Muscle of back (tissue), 11 donors: ENCODE data around the gene SHC3. TPM values are rescaled to one million over a fixed set of nuclear protein-coding genes. Genes with fewer than 3 reads are reported as not detected.
A peak's percentile ranks its signal among the peaks of the same experiment; 100 is the strongest.

Experiments used
- DNase-seq, 3 donors: peaks; one replicate each; pipeline versions ENCODE4 v3.0.0 to v3.0.0-alpha.2; 2013
- polyA plus RNA-seq, 10 donors: library from polyadenylated mRNA; unstranded; fragments of 120-200 nt; gene quantifications; one replicate each; pipeline ENCODE4 v1.2.1, GENCODE V29; 2013; ENCODE audit not compliant: insufficient read length in 10 of 10

The SHC3 gene
- polyA plus RNA-seq, 10 donors: 0.48 to 1.1 (median 0.77) TPM

DNA sequence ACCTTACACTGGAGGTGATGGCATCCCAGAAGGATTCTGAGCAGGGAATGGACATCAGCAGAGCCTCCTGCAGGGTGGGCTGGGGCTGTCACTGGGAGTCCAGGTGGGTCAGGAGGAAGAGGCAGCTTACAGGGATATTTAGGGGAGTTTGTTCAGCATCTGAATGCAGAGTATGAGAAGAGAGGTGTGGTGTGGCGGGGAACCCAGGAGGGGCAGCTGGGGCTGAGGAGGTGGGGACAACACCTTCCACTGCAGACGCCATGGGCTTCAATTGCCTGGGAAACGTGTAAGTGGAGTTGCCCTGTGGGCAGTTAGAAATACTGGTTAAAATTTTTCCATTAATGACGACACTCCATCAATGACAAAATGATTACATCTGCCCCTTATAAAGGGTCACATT, 153.9 kb downstream of the SHC3 start:
- DNase-seq: no peak

GRCh38 chr9:89023740-89024139, 154.9 kb downstream of the SHC3 start:
- no peak for DNase-seq

DNA sequence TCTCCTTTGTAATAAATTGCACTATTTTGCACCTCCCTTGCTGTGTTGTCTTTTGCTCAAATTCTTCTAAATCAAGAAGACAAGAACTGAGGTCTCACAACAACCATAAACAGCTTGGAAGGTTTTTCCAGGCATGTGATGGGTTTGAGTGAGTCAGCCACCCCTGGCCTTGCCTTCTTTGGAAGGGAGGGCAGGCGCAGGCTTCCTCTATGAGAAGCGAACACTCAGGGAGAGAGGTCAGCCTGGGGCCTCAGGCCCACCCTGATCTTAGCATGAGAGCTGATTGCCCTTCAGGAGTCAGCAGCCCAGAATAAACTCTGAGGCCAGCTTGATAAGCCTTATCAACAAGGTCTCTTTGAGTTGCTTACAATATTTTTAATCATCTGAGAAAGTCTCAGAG, 155.7 kb downstream of the SHC3 start:
- DNase-seq: no peak

- no peak for DNase-seq
Measured at GRCh38 chr9:89022001-89022759, 156.4 kb downstream of the SHC3 start.

DNA sequence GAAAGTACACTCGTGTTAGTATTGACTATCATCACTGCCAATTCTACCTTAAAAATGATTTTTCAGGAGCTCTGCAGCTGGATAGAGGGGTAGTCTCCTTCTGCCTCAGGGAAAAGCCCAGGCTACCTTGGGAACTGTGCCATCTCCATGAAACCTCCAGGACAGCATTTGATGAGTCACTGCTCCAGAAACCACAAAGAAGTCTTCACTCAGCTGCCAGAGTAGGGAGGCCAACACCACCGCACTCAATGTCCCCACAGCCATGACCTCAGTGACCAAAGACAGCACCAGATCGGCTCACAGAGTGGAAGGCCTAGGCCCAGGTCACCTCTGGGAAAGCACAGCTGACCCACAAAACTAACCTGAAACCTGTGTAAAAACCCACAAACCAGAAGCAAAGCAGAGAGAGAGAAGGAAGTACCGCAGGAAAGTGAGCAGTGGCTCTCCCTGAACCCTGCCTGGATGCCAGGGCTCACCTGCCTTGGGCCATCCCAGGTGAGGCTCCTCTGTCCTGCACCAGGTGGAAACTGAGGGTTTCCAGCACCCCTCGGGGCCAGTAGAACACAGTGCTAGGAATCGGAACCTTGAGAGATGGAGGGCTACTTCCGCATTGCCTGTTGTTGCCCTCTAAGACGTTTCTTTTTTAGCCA, 157.3 kb downstream of the SHC3 start:
- peak in 1 of 3 donors; percentile 62 for DNase-seq

DNA sequence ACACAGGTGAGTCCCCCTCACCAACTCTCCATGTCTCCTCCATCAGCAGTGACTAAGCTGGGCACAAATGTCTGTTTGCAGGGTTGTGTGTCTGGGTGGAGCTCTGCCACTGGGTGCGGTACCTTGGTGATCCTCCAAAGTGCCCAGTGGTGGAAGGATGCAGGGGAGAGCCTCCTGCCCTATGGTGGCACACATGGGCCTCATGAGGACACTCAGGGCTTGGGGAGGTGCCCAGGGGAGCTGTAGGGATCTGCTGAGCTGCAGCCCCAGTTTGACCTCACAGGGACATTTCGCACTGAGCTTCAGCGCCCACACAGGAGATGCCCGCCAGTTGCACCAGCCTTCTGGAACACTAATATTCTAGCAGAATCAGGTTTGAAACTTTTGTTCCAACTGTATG, 157.9 kb downstream of the SHC3 start:
- DNase-seq: no peak

- no peak for DNase-seq
Measured at GRCh38 chr9:89015336-89015735, 163.3 kb downstream of the SHC3 start.

DNA sequence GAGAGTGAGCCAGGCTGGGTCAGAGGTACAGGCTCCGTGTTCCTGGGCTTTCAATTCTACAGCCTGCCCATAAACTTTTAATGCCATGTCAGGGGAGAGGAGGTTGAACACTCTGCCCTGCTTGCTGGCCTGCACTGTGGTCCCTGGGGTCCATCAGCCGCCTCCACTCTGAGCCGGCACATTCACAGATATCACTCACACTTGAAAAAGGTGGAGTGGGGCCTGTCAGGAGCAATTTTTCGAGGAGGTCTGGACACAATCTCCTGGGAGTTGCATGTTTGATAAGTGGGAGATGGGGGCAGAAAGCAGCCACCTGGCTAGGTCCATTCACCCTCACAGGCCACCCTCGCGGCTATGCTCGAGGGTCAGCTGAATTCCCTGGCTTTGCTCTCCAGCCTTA, 164.5 kb downstream of the SHC3 start:
- DNase-seq: no peak

GRCh38 chr9:89013660-89014059, 165.0 kb downstream of the SHC3 start:
- no peak for DNase-seq

DNA sequence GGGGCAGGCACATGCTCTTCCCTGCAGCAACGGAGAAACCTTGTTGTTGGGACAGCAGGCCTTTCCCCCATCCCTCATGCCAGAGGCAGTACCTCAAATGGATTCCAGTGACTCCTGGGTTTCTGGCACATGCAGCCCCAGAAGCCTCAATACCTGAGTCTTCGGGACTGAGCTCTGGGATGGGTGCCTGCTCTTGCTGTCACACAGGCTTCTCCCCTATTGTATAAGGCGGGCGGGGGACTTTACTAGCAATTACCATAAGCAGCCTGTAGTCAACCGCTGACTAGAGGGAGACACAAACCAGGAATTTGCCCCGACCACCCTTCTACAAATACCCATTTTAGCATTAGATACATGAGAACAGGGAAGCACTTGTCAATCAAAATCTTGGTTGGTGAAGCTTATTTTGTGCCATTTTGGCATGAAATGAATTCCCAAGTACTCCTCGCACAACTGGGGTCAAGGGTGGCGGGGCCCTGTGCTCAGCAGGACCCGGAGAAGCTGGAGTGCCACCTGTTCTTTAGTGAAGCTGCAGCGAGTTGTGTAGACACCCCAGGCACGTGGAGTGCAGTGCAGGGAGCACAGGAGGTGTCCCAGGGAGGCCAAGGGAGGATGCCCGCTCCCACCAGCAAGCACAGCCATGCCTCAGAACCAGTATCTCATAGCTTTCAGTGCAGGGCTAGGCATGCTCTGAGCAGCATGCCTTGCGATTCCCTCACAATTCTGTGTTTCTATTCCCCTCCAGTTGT, 166.2 kb downstream of the SHC3 start:
- DNase-seq: no peak

- DNase-seq: no peak
Measured at GRCh38 chr9:89011683-89012082, 166.9 kb downstream of the SHC3 start.

- DNase-seq: no peak
Measured at GRCh38 chr9:89010526-89011111, 168.0 kb downstream of the SHC3 start.

DNA sequence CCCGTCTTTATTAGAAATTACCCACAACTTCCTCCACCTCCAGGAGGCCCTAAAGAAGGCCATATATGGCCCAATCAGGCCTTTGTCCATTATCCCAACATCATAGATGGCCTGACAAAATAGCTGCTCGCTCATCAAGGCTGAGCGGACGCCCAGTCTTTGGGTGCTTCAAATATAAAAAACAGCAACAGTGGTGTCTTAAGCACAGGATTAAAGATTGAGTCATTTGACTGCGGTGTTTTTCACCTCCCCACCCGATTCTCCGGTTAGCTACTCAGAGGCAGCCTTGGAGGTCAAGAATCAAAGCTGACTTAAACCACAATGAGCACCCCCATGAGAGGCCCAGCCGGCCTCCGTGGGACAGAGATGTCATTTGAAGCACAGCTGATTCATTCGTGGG, 168.6 kb downstream of the SHC3 start:
- no peak for DNase-seq

DNA sequence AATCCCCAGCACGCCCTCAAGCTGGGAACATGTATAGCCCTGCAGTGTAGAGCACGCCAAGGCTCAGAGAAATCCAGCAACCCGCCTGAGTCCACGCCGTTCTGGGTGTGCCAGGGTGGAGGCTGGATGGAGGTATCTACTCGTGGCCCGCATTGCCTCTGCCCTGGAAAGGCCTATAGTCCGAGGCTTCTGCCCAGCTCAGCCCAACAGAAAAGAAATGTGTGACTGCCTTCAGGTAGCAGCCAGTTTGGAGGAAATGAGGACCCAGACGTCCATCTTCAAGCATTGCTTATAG, 169.1 kb downstream of the SHC3 start:
- no peak for DNase-seq

DNA sequence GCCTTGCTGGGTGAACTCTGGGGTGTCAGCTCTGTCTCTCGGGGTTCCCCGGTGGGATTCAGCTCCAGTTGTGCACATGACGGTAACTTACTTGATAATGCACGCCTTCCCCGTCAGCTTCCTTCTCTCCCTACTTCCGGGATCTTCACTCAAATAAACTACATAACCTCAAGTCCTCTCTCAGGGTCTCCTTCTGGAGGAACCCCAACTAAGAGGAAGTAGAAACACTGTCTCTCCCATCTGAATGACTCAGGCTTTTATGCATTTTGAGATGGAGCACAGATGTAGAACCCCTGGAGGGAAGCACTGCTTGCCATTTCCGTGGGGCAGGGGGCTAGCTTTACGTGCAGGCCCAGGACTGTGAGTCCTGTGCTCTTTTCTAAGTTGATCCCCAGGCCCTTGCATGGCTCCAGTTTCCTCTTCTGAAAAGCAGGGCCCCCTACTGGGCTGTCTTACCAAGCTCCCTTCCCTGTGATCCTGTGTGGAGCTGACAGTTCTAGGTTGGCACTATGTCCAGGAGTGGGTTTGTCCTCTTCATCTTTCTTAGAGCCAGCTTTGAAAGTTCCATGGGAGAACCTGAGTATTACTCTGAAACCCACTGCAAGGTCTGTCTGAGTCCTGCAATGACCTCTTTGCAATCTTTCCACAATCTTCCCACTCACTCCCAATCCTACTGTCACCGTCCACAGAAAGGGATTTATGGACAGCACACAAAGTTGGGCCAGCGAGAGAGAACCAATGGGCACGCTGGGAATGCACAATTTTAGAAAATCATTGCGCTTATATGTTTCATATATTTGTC, 169.7 kb downstream of the SHC3 start:
- DNase-seq: no peak

- DNase-seq: no peak
Measured at GRCh38 chr9:89008055-89008743, 170.4 kb downstream of the SHC3 start.

DNA sequence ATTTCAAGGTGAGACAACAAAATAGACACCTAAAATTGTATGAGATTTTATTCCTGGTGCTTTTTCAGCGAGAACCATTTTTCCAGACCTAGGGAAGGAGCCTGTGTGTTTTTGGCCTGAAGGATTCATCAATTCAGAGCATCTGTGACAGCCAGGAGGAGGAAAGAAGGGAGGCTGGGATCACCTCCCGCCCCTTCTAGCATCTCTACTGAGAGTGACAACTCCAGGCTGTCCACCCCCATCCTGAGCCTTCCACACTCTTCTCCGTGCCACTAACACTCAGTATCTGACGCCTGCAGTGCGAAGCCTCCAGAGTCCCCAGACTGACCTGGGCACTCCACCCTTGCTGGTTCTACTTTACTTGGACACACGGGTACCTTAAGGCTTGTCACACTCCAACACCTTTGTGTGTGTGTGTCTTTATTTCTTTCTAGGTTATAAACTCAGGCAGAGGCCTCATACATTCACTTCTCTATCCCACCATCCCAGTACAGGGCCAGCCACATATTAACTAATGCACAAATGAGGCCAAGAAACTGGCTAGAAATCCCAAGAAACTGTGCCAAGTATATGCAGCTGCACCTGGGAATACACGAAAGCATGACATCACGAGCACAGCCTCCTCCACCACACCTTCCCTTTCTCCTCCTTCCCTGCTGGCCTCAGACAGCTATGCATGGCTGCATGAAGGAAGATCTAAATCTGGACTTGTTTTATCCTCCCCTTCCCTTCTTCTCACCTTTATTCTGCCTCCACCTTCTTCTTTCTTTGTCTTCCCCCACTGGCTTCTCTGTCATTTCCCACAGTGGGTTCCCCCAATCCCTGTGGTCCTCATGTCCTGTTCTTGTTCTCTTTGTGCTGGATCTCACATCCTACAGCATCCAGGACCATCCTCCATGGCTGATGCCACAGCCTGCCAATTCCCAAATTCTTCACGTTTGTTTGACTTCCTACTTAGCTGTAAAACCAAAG, 171.3 kb downstream of the SHC3 start:
- DNase-seq: peak in 1 of 3 donors; percentile 51

DNA sequence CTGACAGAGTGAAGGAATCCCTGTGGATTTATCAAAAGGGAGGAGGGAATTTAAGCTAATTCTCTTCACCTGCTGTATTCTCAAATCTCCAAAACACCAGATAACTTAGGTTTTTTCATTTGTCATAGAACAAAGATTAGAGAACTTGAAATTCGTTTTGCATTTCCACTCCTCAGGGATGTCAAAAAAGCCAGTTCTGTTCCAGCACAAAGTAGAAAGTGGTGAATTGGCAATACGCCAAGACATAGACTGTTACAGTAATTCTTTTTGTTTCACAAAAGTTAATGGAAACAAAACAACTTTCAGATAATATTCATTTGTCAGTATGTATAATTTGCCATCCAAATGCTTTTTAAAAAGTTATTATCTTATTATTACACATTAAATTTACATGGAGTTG, 172.4 kb downstream of the SHC3 start:
- DNase-seq: peak in 1 of 3 donors; percentile 60

DNA sequence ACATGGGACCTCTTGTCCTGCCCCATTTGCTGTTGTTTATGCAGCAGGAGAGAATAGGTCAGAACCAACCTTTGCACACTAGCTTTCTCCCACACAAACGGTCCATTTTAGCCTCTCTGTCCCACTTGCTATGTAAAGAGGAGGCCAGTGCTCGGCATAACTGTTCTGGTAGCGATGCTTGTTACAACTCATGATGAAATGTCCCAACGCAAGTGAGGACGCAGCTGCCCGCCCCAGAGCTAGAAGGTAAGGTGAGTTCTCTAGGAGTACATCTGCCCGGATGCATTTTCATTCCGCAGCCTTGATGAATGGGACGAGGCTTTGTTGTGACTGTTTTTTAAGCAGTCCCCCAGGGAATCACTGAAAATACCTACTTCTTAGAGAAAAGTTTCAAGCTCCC, 173.3 kb downstream of the SHC3 start:
- no peak for DNase-seq

- DNase-seq: no peak
Measured at GRCh38 chr9:89002987-89003386, 175.6 kb downstream of the SHC3 start.
